Activated CD4-positive, alpha-beta T cell treated with anti-CD3 and anti-CD28 coated beads for 24 hours (primary cell): ENCODE measurements around the gene ADGRL3.
"Not testable (repeated sequence)": the region's sequence is repeated elsewhere in the genome, so short reads cannot be mapped to it uniquely, and the experiment has no call there.

Experiments
- DNase-seq, 2 donors: peaks; one replicate each; pipeline ENCODE4 v3.0.0-alpha.2; 2020; ENCODE audit warnings: low read depth in 2 of 2

Gene ADGRL3

GRCh38 chr4:61205066-61205465 is 4.9 kb downstream of the ADGRL3 start:
- DNase-seq = no peak

- DNase-seq = not testable (repeated sequence)
Observed at GRCh38 chr4:61207156-61207555, 7.0 kb downstream of the ADGRL3 start.

GRCh38 chr4:61210186-61210939 is 10.2 kb downstream of the ADGRL3 start:
- DNase-seq = no peak

- no peak for DNase-seq
Observed at GRCh38 chr4:61211781-61212180, 11.7 kb downstream of the ADGRL3 start.

- no peak for DNase-seq
Observed at GRCh38 chr4:61212788-61213187, 12.7 kb downstream of the ADGRL3 start.

- no peak for DNase-seq
Observed at GRCh38 chr4:61214680-61215079, 14.6 kb downstream of the ADGRL3 start.

- DNase-seq = no peak
Observed at GRCh38 chr4:61217222-61217621, 17.1 kb downstream of the ADGRL3 start.

- no peak for DNase-seq
Observed at GRCh38 chr4:61220556-61220955, 20.4 kb downstream of the ADGRL3 start.

- DNase-seq = no peak
Observed at GRCh38 chr4:61223385-61223784, 23.3 kb downstream of the ADGRL3 start.

GRCh38 chr4:61224573-61224972 is 24.4 kb downstream of the ADGRL3 start:
- DNase-seq = no peak

- DNase-seq = no peak
Observed at GRCh38 chr4:61225656-61226055, 25.5 kb downstream of the ADGRL3 start.

- DNase-seq = no peak
Observed at GRCh38 chr4:61231421-61231820, 31.3 kb downstream of the ADGRL3 start.

- no peak for DNase-seq
Observed at GRCh38 chr4:61239250-61239649, 39.1 kb downstream of the ADGRL3 start.

- DNase-seq = no peak
Observed at GRCh38 chr4:61243962-61244361, 43.8 kb downstream of the ADGRL3 start.

- no peak for DNase-seq
Observed at GRCh38 chr4:61245069-61245714, 45.1 kb downstream of the ADGRL3 start.

- no peak for DNase-seq
Observed at GRCh38 chr4:61246034-61246433, 45.9 kb downstream of the ADGRL3 start.

- DNase-seq = no peak
Observed at GRCh38 chr4:61248705-61249104, 48.6 kb downstream of the ADGRL3 start.

- DNase-seq = no peak
Observed at GRCh38 chr4:61251129-61251528, 51.0 kb downstream of the ADGRL3 start.

- DNase-seq = no peak
Observed at GRCh38 chr4:61254406-61254805, 54.3 kb downstream of the ADGRL3 start.

- no peak for DNase-seq
Observed at GRCh38 chr4:61273233-61273632, 73.1 kb downstream of the ADGRL3 start.

- DNase-seq = no peak
Observed at GRCh38 chr4:61274286-61274685, 74.2 kb downstream of the ADGRL3 start.

GRCh38 chr4:61275241-61275640 is 75.1 kb downstream of the ADGRL3 start:
- no peak for DNase-seq

GRCh38 chr4:61276029-61276428 is 75.9 kb downstream of the ADGRL3 start:
- no peak for DNase-seq
